NCI-H2081 treated with DMSO at 0.1 percent for 48 hours (cell line): ENCODE data around the gene UPF3A.
"Not testable (repeated sequence)": the region's sequence is repeated elsewhere in the genome, so short reads cannot be mapped to it uniquely, and the experiment has no call there.

ENCODE experiments used
- DNase-seq: peaks from one replicate; lab custom pipeline; 2025; lab: John Stamatoyannopoulos, UW

The UPF3A gene

GRCh38 chr13:114304346-114305034, 23.1 kb downstream of the UPF3A start:
- DNase-seq, result no peak

- DNase-seq, result no peak
These were observed 27.7 kb downstream of the UPF3A start for GRCh38 chr13:114309086-114309485.

GRCh38 chr13:114309806-114310410, 28.5 kb downstream of the UPF3A start:
- no peak for DNase-seq

- no peak for DNase-seq
These were observed 29.6 kb downstream of the UPF3A start for GRCh38 chr13:114310956-114311355.

GRCh38 chr13:114311387-114311786, 30.0 kb downstream of the UPF3A start:
- no peak for DNase-seq

- DNase-seq, result no peak
These were observed 30.5 kb downstream of the UPF3A start for GRCh38 chr13:114311908-114312307.

- no peak for DNase-seq
These were observed 31.9 kb downstream of the UPF3A start for GRCh38 chr13:114313061-114313860.

- DNase-seq, result peak; percentile 74
These were observed 32.9 kb downstream of the UPF3A start, which contains the start of gene CHAMP1 for GRCh38 chr13:114314074-114314912. Gene CHAMP1, plus strand, starts transcription at chr13:114314503. Its CDS starts 9,340 bp downstream, at chr13:114323843.

- no peak for DNase-seq
These were observed 33.8 kb downstream of the UPF3A start for GRCh38 chr13:114315074-114315785.

GRCh38 chr13:114318624-114319023, 37.2 kb downstream of the UPF3A start:
- DNase-seq, result no peak

- no peak for DNase-seq
These were observed 38.1 kb downstream of the UPF3A start for GRCh38 chr13:114319441-114319913.

GRCh38 chr13:114320065-114320464, 38.7 kb downstream of the UPF3A start:
- DNase-seq, result no peak

GRCh38 chr13:114321256-114321655, 39.9 kb downstream of the UPF3A start:
- DNase-seq, result no peak

GRCh38 chr13:114323349-114323748, 41.9 kb downstream of the UPF3A start:
- no peak for DNase-seq

GRCh38 chr13:114324334-114324733, 42.9 kb downstream of the UPF3A start:
- DNase-seq, result no peak

- no peak for DNase-seq
These were observed 44.3 kb downstream of the UPF3A start for GRCh38 chr13:114325729-114326128.

- DNase-seq, result no peak
These were observed 46.6 kb downstream of the UPF3A start for GRCh38 chr13:114328034-114328433.

- no peak for DNase-seq
These were observed 47.2 kb downstream of the UPF3A start for GRCh38 chr13:114328595-114328994.

- DNase-seq, result no peak
These were observed 48.7 kb downstream of the UPF3A start for GRCh38 chr13:114330086-114330485.

GRCh38 chr13:114333881-114334280, 52.5 kb downstream of the UPF3A start:
- not testable (repeated sequence) for DNase-seq
